ENCODE data around the gene CCNF. TPM values are rescaled to one million over a fixed set of nuclear protein-coding genes. Genes with fewer than 3 reads are reported as not detected.

CCNF gene
- total and polyA plus RNA-seq, 2 experiments from 2014 or later: 9.2 to 44.0 TPM

- H3K27ac ChIP-seq: no peak overlapping the region
- H3K27me3 ChIP-seq: peaks cover 10% of the 10 kb centered on the region
- H3K4me1 ChIP-seq (ENCODE audit: low read depth): peaks cover 5% of the 10 kb centered on the region
- TF ChIP-seq CTCF (IDR thresholded peaks at IDR 0.05; ENCODE audit: low read depth, low read length): no peak
- no peaks in the 10 kb centered on the region for H3K9me3 ChIP-seq (ENCODE audit: low read depth)
- H3K36me3 ChIP-seq: no peaks in the 10 kb centered on the region
- DNase-seq (ENCODE audit: low read depth in 1 of 2, low spot score in 1 of 2): no peak
- no peak overlapping the region for H3K4me3 ChIP-seq
Observed at GRCh38 chr16:2480948-2481347, 51.7 kb downstream of the CCNF start.

GRCh38 chr16:2481676-2482075 is 52.4 kb downstream of the CCNF start:
- H3K36me3 ChIP-seq: no peaks in the 10 kb centered on the region
- peaks cover 5% of the 10 kb centered on the region for H3K4me1 ChIP-seq (ENCODE audit: low read depth)
- H3K27ac ChIP-seq: no peak overlapping the region
- no peaks in the 10 kb centered on the region for H3K9me3 ChIP-seq (ENCODE audit: low read depth)
- no peak for DNase-seq (ENCODE audit: low read depth in 1 of 2, low spot score in 1 of 2)
- H3K27me3 ChIP-seq: peaks cover 3% of the 10 kb centered on the region
- H3K4me3 ChIP-seq: no peak overlapping the region
- no peak for TF ChIP-seq CTCF (IDR thresholded peaks at IDR 0.05; ENCODE audit: low read depth, low read length)

- Histone ChIP-seq H3K27me3 (no peaks in the 10 kb centered on the region), H3K4me3 (no peak overlapping the region), H3K36me3 (no peaks in the 10 kb centered on the region), H3K4me1 (ENCODE audit: low read depth) (peaks cover 5% of the 10 kb centered on the region), H3K9me3 (ENCODE audit: low read depth) (no peaks in the 10 kb centered on the region), H3K27ac (no peak overlapping the region)
- no peak for DNase-seq (ENCODE audit: low read depth in 1 of 2, low spot score in 1 of 2)
- no peak for TF ChIP-seq CTCF (IDR thresholded peaks at IDR 0.05; ENCODE audit: low read depth, low read length)
Observed at GRCh38 chr16:2482249-2482648, 53.0 kb downstream of the CCNF start.

GRCh38 chr16:2482708-2483534 is 53.7 kb downstream of the CCNF start:
- H3K27ac ChIP-seq: no peak overlapping the region
- peak in 1 of 2 donors; percentile 71 for DNase-seq (ENCODE audit: low read depth in 1 of 2, low spot score in 1 of 2)
- no peak overlapping the region for H3K4me3 ChIP-seq
- H3K27me3 ChIP-seq: no peaks in the 10 kb centered on the region
- H3K9me3 ChIP-seq (ENCODE audit: low read depth): no peaks in the 10 kb centered on the region
- H3K36me3 ChIP-seq: no peaks in the 10 kb centered on the region
- peaks cover 8% of the 10 kb centered on the region for H3K4me1 ChIP-seq (ENCODE audit: low read depth)
- no peak for TF ChIP-seq CTCF (IDR thresholded peaks at IDR 0.05; ENCODE audit: low read depth, low read length)

- no peak for DNase-seq (ENCODE audit: low read depth in 1 of 2, low spot score in 1 of 2)
- no peak for TF ChIP-seq CTCF (IDR thresholded peaks at IDR 0.05; ENCODE audit: low read depth, low read length)
- Histone ChIP-seq H3K36me3 (no peaks in the 10 kb centered on the region), H3K9me3 (ENCODE audit: low read depth) (no peaks in the 10 kb centered on the region), H3K27ac (peak overlapping the region; percentile 53), H3K4me3 (no peak overlapping the region), H3K27me3 (no peaks in the 10 kb centered on the region), H3K4me1 (ENCODE audit: low read depth) (peaks cover 9% of the 10 kb centered on the region)
Observed at GRCh38 chr16:2483939-2484897, 55.0 kb downstream of the CCNF start.

Measured in cardiac muscle cell (in vitro differentiated cells and primary cell).